ENCODE data around the gene HPCAL1. TPM values are rescaled to one million over a fixed set of nuclear protein-coding genes. Genes with fewer than 3 reads are reported as not detected.

The HPCAL1 gene
- total and polyA plus RNA-seq, 2 of the 8 experiments (the other 6 are each of a cell fraction or from before 2014, with no cell fraction given) = 5.8 to 8.6 TPM

- TF ChIP-seq EGR1 (IDR thresholded peaks at IDR 0.05; ENCODE audit: borderline replicate concordance, low read depth, low read length) = no peak
- TF ChIP-seq POLR2A (IDR thresholded peaks at IDR 0.05; ENCODE audit: control extremely low read depth in 1 of 2, low read depth in 2 of 2, low read length in 2 of 2) = no peak
- no peak for TF ChIP-seq TEAD4 (IDR thresholded peaks at IDR 0.05; ENCODE audit: low read depth, low read length)
- TF ChIP-seq RNF2 (IDR thresholded peaks at IDR 0.05; ENCODE audit: borderline replicate concordance, low read depth, low read length, missing control alignments, poor library complexity, severe bottlenecking) = no peak
- TF ChIP-seq GTF2F1 (IDR thresholded peaks at IDR 0.05; ENCODE audit: borderline replicate concordance, low read depth, low read length) = no peak
Measured at GRCh38 chr2:10258726-10259125, 44.0 kb upstream of the HPCAL1 start (continued).
